GM18858 (cell line): ENCODE measurements around the gene HMX3.
"Not testable (repeated sequence)": the region's sequence is repeated elsewhere in the genome, so short reads cannot be mapped to it uniquely, and the experiment has no call there.

Source experiments
- ATAC-seq: cut with Tn5 transposase; IDR thresholded peaks from one replicate; pipeline ENCODE4 v1.9.1; 2021; ENCODE audit not compliant: unreplicated experiment

HMX3 gene

GRCh38 chr10:123171616-123172015 is 35.8 kb downstream of the HMX3 start:
- not testable (repeated sequence) for ATAC-seq

GRCh38 chr10:123175389-123176387 is 39.9 kb downstream of the HMX3 start:
- no peak for ATAC-seq

GRCh38 chr10:123178390-123178789 is 42.6 kb downstream of the HMX3 start:
- not testable (repeated sequence) for ATAC-seq

- ATAC-seq = no peak
Measured at GRCh38 chr10:123180101-123181090, 44.6 kb downstream of the HMX3 start.

- ATAC-seq = no peak
Measured at GRCh38 chr10:123183724-123184123, 48.0 kb downstream of the HMX3 start.

- no peak for ATAC-seq
Measured at GRCh38 chr10:123187781-123188180, 52.0 kb downstream of the HMX3 start.
